ENCODE results near the gene SUN1.

DNA sequence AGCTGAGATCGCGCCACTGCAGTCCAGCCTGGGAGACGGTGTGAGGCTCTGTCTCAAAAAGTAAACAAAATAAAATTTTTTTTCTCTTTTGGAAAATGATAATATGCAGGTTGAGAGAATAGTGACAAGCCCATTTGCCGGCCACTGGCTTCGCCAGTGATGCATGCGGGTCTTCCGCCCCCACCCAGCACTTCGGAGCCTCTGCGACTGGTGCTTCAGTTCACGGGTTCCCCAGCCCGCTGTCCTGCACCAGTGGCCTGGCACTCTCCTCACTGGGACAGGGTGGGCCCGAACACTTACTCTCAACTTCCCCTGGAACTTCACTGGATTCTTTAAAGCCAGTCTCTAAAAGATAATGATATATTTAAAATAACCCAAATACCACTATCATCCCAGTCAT, 2.7 kb downstream of the SUN1 start:
- TF ChIP-seq, protein P1, sequence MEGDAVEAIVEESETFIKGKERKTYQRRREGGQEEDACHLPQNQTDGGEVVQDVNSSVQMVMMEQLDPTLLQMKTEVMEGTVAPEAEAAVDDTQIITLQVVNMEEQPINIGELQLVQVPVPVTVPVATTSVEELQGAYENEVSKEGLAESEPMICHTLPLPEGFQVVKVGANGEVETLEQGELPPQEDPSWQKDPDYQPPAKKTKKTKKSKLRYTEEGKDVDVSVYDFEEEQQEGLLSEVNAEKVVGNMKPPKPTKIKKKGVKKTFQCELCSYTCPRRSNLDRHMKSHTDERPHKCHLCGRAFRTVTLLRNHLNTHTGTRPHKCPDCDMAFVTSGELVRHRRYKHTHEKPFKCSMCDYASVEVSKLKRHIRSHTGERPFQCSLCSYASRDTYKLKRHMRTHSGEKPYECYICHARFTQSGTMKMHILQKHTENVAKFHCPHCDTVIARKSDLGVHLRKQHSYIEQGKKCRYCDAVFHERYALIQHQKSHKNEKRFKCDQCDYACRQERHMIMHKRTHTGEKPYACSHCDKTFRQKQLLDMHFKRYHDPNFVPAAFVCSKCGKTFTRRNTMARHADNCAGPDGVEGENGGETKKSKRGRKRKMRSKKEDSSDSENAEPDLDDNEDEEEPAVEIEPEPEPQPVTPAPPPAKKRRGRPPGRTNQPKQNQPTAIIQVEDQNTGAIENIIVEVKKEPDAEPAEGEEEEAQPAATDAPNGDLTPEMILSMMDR (conservative IDR thresholded peaks at IDR 0.05; ENCODE audit: low read length), result no peak
- TF ChIP-seq EZH2phosphoT487 (IDR thresholded peaks at IDR 0.05; ENCODE audit: borderline replicate concordance, low read depth, low read length), result no peak
